DMS 273 treated with DMSO at 0.1 percent for 48 hours (cell line): ENCODE measurements around the gene LRRFIP1.

ENCODE experiments used
- DNase-seq: peaks from one replicate; lab custom pipeline; 2025; lab: John Stamatoyannopoulos, UW

The LRRFIP1 gene

DNA sequence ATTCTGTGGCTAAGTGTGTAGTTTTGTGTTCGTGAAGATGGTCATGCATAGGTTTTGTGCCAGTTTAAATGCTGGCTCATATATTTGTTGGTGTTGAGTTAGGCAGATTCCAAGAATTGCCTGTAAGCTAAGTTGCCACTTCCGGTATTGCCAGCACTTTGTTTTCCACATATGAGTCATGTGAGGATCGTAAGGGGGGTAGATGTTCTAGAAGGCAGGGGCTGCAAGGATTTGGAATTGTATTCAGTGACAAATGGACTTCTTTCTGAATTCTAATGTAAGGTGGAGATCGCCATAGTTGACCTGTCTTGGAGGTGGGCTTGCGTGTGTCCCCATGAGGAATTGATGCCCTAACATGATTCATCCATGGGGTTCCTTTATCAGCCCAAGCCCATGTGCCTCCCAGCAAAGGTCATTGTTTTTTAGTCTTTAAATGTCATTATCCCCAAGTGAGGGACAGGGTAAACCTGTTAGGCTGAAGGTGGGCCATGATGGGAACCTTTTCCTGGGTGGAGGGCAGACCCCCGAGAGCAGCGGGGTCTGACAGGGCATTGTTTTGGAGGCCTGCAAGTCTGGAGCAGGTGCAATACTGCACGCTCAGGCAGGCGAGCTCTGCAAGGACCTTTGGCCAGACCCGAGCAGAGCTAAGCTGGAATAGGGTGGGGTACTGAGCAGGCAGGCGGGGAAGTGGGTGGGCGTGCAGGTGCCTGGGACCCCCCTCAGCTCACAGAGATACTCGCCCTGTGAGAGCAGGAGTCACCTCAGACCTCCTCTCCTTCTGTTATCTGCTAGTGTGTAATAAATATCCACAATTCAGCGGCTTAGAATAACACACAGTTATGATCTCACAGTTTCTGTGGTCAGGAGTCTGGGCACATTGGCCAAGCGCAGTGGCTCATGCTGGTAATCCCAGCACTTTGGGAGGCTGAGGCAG, 77.4 kb downstream of the LRRFIP1 start:
- DNase-seq, result no peak

DNA sequence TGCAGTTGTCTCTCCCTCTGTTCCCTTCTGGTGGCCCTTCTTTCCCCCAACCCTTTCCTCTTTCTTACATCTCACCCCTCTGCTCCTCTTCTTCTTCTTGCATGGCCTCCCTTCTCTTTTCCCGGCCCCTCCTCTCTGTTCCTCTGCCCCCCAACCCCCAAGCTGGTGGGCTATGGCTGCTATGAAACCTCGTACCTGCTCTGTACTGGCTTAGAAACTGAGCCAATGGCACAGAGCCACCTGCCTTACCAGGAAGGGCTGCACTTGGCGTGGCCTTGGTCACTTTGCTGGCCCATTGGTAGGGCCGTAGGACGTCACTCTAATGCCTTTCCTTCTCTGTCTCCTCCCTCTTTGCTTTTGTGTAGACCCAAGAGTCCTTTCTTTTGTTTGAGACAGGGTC, 78.9 kb downstream of the LRRFIP1 start:
- no peak for DNase-seq

DNA sequence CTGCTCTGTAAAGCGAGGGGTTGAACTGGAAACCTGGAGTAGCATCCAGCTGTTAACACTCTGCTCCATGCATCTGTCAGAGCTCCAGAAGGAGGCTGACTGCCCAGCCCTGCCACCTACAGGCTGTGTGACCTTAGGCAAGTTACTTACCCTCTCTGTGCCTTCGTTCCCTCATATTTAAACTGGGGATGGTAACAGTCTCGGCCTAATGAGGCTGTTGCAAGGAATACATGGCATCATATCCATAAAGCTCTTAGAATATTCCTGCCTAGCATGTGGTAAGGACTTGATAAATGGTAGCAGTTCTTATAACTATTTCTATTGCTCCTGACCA, 80.6 kb downstream of the LRRFIP1 start:
- DNase-seq, result no peak

DNA sequence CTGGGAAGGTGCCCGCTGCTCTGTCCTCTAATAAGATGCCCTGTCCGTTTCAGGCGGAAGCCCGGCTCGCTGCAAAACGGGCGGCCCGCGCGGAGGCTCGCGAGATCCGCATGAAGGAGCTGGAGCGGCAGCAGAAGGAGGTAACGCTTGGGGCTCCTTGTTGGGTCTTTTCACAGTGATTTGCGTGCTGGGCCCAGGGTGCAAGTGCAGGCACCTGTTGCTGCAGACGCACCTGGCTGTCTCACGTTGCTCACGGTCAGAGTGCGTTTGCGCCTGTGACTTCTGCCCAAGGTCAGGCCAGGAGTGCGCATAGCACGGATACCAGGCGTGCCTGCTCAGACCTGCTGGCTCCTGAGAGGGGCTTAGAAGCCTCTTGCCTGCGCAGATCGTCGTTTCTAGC, 81.1 kb downstream of the LRRFIP1 start:
- DNase-seq, result no peak

DNA sequence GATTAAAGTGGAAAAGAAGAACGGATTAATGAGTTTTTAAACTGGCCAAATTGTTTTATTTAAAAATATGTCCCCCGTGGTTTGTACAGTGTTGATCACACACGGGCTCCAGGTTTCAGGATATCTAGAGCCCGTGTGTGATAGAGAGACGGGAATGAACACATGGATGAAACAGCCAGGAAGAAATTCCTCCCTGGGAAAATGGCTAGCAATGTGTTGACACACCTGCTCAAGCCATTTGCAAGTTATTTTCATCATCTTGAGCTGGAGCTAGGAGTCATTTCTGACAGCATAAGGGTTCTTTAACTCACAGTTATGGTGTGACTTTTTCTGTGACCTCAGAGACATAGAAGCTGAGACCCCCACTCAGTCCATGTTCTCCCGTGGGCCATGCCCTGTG, 81.6 kb downstream of the LRRFIP1 start:
- no peak for DNase-seq

DNA sequence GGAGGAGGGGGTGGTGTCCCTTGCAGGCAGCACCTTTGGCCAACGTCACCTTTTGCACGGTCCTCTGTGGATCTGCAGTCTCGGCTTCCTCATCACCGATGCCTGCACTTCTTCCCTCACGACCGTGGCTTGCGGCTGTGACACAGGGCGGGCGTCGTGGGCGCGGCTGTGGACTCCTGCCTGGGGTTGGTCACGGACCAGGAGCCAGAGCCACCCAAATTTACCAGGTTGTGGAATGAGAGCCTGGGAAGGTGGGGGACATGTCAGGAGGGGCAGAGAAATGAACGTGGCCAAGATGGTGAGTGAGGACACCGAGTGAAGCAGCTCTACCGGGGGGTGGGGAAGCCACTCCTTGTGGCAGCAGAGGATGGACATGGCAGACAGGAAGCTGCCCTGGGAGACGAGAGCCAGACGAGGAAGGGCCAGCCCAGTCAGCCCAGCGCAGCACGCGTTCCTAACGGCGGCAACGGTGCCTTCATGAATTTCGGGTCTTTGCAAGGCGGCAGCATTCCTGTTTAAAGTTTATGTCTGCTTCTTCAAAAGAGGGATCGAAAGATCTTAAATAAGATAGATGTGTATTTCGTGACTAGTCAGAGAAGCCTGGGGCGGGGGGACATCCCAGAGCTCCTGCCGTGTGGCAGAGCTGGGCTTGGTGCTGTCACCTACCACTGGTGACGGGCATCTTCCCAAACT, 84.2 kb downstream of the LRRFIP1 start:
- DNase-seq, result no peak

DNA sequence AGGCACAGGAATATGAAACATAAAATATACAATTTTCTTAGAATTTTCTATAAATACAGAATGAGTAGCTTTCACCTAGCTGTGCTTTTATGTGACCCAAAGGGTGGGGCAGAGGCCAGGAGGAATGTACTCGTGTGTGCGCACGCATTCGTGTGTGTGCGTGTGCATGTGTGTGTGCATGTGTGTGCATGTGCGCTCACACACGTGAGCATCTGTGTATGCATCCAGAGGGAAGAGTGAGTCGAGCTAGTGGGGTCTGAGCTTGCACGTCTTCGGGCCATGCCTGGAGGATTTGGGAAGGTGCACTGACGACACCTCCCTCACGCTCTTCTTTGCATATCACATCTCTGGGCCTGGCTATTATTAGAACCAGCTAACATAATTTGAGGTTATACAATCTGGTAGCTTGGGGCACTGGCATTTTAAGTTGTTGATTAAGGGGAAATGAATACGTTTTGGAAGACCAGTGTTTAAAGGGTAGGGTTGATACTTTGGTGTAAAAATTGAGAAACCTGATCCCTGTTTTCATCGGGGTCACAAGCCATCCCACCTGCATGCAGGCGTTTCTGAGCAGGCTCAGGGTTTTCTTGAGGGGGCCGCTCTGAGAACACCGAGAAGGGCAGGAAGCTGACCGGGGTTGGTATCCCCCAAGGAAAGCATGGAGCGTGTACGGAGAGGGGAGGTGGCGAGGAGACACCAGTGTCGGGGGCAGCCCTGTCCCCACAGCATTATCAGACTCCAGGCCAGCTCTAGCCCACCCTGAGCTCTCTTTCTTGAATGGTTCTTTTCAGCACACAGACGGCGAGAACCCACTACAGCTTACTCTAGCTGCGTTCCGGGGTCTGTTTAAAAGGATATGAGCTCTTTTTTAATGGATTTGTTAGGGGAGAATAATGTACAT, 85.3 kb downstream of the LRRFIP1 start:
- DNase-seq, result no peak

DNA sequence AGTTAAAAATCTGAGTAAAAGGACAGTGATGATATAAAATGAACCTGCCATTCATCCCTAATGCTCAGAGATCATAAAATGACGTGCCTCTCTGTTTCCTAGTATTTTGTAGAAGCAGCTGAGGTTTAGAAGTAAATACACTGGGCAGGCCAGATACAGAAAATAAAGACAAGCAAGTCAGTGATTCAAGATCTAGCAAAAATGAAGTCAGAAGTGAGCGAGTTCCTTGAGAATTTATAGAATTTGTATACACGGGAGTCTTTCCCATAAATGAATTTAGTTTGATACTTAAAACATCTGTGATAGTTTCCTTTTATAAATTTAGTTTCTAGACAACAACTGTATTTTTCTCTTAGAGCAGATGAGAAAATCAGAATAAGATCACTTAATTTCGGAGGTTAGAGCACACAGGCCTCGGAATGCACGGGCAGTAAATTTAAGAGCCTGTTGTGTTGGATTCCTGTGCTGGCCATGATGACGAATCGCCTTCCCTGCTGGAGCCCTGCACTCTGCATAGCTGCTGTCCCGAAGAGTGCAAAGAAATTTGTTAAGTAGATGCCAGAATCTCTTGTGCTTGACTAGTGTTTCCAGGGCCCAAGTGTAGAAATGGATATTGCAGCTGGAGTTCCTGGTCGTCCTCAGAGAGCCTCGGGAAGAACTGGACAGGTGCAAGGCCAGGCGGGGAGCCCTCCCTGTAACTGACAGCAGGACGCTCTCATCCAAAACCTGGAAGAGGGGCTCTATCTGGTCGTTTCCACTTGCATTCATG, 87.5 kb downstream of the LRRFIP1 start:
- DNase-seq, result no peak

DNA sequence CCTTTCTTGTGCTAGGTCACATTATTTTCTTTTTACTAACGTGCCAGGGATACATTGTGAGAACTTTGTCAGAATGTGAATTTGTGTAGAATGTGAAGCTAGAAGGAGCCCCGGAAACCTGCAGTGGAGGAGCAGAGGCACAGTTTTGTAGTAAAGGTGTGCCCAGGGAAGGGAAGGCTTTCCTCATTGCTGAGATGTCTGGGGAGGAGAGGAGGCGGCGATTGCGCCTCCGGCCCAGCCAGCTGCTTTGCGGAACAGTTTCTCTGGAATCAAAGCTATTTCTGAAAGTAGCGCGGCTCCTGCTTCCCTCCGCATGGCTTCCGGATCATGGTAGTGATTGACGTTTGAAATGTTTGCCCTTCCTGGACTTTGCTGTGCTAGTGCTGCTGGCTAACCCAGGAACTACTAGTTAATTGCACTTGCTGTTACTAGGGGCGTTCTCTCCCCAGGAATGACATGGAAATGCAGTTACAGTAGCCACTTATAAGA, 88.1 kb downstream of the LRRFIP1 start:
- DNase-seq, result no peak

DNA sequence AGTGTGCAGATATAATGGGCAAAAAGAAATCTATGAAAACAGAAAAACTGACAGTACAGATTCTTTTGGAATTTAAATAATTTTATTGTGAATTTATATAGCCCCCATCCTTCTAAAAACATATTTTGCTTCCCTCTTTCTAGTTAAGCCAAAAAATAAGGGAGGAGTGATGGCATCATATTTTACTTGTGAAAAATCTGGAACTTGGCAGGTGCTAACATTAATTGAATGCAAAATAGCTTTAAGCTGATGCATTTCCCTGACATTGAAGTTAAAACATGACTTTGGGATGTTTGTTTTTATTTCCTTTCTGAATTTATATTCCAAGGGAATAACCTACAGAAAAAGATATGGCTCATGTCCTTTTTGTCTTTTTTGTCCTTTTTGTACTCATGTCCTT, 88.6 kb downstream of the LRRFIP1 start:
- no peak for DNase-seq

DNA sequence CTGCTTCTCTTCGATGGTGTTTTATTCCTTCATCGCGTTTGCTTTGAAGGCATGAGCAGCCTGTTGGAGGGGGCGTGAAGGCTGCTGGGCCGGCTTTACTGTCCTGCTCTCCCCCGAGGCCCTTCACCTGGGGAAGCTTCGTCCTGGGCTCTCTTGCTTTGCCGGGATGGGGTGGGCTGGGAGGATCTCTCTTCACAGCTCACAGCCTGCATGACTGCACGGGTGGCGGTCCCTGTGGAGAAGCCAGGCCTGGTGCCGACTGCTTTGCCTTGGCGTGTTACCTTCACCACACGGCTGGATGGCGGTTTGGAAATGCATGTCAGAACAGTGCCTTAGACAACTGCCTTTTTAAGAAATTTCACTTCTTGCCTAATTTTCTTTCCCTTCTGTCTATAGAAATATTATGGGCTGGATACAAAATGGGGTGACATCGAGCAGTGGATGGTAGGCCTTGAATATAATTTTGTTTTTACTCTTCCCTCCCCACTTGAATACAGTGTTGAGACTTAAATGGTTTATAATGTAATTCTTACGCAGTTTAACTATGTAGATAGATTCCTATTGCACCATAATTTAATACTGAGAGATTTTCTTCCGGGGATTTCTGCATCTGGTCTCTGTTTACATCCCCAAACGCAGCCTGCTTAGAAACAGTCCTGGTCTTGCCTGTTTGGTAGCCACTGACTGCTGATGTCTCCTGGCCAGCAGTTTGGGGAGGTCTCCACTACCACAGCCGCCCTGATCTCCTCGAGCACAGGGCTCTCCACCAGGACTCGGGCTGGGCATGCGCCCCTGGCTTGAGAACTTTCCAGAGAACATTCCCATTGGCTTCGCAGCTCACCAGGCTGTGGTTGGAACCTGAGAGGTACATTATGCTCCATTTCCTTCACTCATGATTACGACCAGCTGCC, 90.2 kb downstream of the LRRFIP1 start:
- no peak for DNase-seq

DNA sequence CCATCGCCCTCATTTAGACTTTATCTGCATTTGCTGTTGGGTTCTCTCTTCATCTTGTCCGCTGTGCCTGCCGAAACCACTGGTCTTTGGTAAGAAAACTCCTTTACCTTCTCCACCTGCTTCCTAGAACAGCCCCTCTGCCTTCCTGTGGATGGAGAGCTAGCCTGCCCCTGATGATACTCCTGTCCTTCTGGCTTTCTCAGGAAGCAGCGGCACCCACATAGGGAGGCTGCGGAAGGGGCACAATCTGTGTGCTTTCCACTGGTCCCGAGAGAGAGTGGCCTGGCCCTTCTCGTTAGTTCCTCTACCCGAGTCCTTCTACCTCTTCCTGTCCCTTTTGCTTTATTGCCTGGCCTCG, 90.9 kb downstream of the LRRFIP1 start:
- no peak for DNase-seq

DNA sequence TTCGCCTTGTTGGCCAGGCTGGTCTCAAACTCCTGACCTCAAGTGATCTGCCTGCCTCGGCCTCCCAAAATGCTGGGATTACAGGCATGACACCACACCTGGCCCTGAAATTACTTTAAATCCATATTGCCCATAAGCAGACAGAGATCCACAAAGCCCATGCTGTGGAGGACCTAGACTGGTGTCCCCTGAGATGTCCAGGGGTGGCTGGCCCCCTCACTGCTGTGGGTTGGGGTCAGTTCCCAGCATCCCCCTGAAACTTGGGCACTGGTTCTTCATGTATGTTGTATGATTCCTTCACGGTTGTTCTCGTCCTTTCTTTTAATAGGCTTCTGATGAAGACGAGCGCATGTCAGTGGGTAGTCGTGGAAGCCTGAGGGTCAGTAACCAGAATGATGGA, 93.1 kb downstream of the LRRFIP1 start:
- DNase-seq, result no peak

DNA sequence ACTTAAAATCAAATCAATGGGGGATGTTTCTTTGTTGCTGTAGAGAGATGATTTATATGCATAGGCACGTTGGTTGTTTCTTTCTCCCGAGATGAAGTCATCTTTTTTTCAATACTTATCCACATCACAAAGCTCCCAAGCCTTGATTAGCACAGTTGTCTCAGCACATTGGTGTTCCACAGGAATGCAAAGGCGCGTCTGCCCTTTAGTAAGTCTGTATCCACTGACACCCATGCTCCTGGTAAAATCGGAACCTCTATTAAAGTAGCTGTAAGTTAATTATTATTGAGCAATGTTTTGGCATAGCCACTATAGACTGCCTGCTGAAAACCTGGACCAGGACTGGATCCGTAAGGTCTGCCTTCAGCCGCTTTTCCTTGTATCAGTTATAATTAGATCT, 93.6 kb downstream of the LRRFIP1 start:
- no peak for DNase-seq

DNA sequence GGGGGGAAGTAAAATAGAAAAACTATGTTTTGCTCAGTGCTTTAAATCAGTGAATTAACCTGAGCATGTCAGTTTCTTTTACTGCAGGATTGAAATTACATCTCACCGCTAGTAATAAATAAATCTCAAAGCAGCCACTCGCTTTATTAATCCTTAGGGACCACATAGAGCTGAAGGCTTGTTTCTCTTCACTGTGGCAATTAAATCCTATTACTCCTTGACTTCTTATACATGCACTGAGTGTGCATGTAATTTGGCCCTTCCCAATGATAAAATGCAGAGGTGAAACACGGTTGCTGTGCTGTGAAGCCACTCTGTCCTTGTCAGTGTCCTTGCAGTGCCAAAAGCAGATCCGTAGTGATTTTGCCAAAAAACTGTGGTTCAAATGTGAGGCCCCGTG, 94.1 kb downstream of the LRRFIP1 start:
- DNase-seq, result no peak

DNA sequence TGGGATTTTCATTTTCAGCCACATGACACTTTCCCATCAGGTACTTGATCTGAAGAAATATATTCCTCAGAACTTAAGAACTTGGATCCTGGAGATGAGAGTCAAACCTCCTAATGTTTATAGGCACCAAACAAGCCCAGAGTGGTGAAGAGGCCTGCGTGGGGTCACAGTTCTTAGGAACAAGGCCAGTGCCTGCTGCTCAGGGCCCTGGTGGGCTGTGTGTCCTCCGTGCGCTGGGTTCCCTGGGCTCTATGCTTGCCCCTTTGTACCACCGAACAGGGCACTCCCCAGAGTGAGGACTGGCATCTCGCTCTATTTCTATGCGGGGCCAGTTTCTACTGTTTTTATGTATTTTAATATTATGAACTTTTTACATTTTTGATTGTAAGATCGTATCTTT, 95.2 kb downstream of the LRRFIP1 start:
- DNase-seq, result no peak

DNA sequence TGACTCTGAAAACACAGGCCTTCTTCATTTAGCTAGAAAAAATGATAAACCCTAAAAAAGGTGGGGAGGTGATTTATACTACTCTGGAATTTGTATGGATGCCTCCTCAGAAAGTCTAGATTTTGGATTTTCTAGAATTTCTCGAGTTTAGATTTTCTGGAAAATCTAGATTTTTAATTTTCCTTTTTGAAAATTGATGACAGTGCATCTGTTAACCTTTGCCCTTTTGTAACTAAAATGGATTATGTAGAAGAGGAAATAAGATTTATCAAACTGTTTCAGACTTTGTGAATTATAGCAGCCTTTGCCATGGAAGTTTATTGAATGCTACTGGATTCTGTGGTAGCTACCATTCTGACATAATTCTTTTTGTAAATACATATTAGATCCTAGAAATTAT, 95.6 kb downstream of the LRRFIP1 start:
- DNase-seq, result no peak

DNA sequence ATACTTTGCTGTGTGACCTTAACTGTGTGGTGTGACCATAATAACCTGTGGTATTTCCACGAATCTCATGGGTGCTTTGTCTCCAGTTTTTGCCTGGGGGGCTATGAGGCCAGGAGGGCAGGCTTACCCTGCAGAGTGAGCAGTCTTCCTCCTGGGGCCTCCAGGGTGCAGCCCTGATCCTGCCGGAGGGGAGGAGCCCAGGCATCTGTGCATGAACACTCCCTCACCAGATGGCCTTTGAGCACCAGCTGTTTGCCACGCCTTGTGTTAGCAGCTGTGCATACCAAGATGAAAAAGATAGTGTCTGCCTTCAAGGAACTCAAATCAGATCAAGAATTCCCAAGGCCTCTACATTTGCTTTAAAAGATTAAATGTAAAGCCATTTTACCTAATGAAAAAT, 96.2 kb downstream of the LRRFIP1 start:
- peak; percentile 84 for DNase-seq

DNA sequence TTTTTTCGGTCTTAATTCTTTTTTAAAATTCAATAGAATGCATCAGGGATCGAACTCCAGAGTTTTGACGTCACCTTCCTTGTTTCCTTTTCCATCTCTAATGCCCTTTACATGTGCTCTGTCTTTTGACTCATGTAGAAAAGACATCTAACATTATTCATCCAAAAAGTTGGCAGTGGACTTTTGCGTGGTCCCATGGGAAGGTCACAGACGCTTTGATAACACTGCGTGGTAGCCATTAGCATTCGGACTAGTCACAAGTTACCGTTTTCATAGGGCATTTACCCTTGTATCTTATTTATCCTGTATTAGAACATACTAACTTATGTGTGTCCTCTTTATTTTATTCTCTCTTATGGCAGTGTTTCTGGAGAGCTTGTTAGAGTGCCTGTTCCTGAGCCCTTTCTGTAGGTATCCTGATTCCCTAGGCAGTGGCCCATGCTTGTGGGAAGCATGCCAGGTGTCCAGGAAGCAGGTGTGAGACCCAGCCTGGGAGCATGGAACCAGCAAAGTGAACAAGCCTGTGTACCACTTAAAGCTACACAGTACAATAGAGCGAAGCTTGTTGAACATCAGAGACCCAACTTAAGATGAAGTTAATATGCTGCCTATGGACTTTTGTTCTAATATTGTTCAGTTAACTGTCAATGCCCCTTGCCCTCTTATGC, 97.6 kb downstream of the LRRFIP1 start:
- no peak for DNase-seq

DNA sequence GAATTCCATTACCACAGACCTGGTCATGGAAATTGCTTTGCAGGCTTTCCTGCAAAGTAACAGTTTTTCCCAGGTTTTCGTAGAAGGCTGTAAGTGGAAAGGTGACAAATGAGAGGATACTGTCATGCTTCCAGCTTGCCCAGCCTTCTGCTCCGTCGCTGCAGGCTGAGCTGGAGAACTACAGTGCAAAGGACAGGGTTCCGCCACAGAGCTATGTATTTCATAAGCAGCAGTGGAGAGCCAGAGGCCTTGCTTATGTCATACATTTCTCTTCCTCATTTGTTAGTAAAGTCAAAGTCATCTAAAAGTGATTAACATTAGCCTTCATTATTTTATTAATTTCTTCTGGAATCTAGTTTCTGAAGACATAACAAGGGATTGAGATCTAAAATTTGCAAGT, 98.3 kb downstream of the LRRFIP1 start:
- no peak for DNase-seq
